HG03354 (cell line): ENCODE data around the gene CNKSR3.
"Not testable (repeated sequence)": the region's sequence is repeated elsewhere in the genome, so short reads cannot be mapped to it uniquely, and the experiment has no call there.

ENCODE experiments used
- ATAC-seq: cut with Tn5 transposase; IDR thresholded peaks from one replicate; pipeline ENCODE4 v1.9.1; 2021; ENCODE audit warnings: mild to moderate bottlenecking; ENCODE audit not compliant: unreplicated experiment, poor library complexity, severe bottlenecking

CNKSR3 gene

GRCh38 chr6:154510144-154510905 lies at the start of gene CNKSR3:
Gene CNKSR3, minus strand, starts transcription at chr6:154510685. Its CDS starts 571 bp downstream, at chr6:154510114.
- peak; percentile 78 for ATAC-seq

GRCh38 chr6:154558984-154559383 lies 48.5 kb upstream of the CNKSR3 start:
- ATAC-seq, result no peak

- ATAC-seq, result no peak
These were observed 48.0 kb upstream of the CNKSR3 start for GRCh38 chr6:154558513-154558912.

GRCh38 chr6:154555073-154555677 lies 44.7 kb upstream of the CNKSR3 start:
- no peak for ATAC-seq

- no peak for ATAC-seq
These were observed 44.0 kb upstream of the CNKSR3 start for GRCh38 chr6:154554491-154554890.

- ATAC-seq, result no peak
These were observed 40.3 kb upstream of the CNKSR3 start for GRCh38 chr6:154550779-154551178.

- ATAC-seq, result no peak
These were observed 38.7 kb upstream of the CNKSR3 start for GRCh38 chr6:154549179-154549578.

GRCh38 chr6:154548130-154548830 lies 37.8 kb upstream of the CNKSR3 start:
- ATAC-seq, result no peak

GRCh38 chr6:154543628-154544027 lies 33.1 kb upstream of the CNKSR3 start:
- no peak for ATAC-seq

- no peak for ATAC-seq
These were observed 32.3 kb upstream of the CNKSR3 start for GRCh38 chr6:154542747-154543146.

- ATAC-seq, result not testable (repeated sequence)
These were observed 31.4 kb upstream of the CNKSR3 start for GRCh38 chr6:154541837-154542236.

- no peak for ATAC-seq
These were observed 29.2 kb upstream of the CNKSR3 start for GRCh38 chr6:154539593-154540269.

GRCh38 chr6:154538640-154539191 lies 28.2 kb upstream of the CNKSR3 start:
- no peak for ATAC-seq

GRCh38 chr6:154537511-154538325 lies 27.2 kb upstream of the CNKSR3 start:
- no peak for ATAC-seq

- no peak for ATAC-seq
These were observed 26.5 kb upstream of the CNKSR3 start for GRCh38 chr6:154536999-154537398.

GRCh38 chr6:154536255-154536654 lies 25.8 kb upstream of the CNKSR3 start:
- ATAC-seq, result no peak

GRCh38 chr6:154535851-154536250 lies 25.4 kb upstream of the CNKSR3 start:
- ATAC-seq, result no peak

- ATAC-seq, result no peak
These were observed 24.7 kb upstream of the CNKSR3 start for GRCh38 chr6:154535147-154535546.

GRCh38 chr6:154534531-154534930 lies 24.0 kb upstream of the CNKSR3 start:
- ATAC-seq, result no peak
